GM23338 (cell line): ENCODE data around the gene CARNS1. TPM values are rescaled to one million over a fixed set of nuclear protein-coding genes. Genes with fewer than 3 reads are reported as not detected.

Experiments used
- ATAC-seq: fragments of 200-7000 bp; cut with Tn5 transposase; 3 replicates; pipeline ENCODE4 v1.9.1; 2020
- DNase-seq: peaks from one replicate; pipeline ENCODE4 v3.0.0-alpha.2; 2015; ENCODE audit warnings: low spot score
- H2AFZ ChIP-seq: fragments of 200-600 bp; sonication (generic); 2 replicates; pipeline ENCODE4 v1.8.0; 2016; ENCODE audit warnings: antibody characterized with exemption, mild to moderate bottlenecking, moderate library complexity
- H3F3A ChIP-seq: fragments of 200-600 bp; sonication (generic); replicated peaks from 2 replicates; pipeline ENCODE4 v1.8.0; 2017; ENCODE audit warnings: antibody characterized with exemption, mixed run types, low read depth
- H3K27ac ChIP-seq: fragments of 200-600 bp; sonication (generic); 2 replicates; pipeline ENCODE4 v1.6.1; 2016; ENCODE audit warnings: low read depth
- H3K27me3 ChIP-seq: fragments of 200-600 bp; sonication (generic); 2 replicates; pipeline ENCODE4 v1.8.0; 2016; ENCODE audit warnings: mild to moderate bottlenecking, mixed run types, moderate library complexity; ENCODE audit not compliant: insufficient read depth
- H3K36me3 ChIP-seq: fragments of 200-600 bp; sonication (generic); 2 replicates; pipeline ENCODE4 v1.8.0; 2016; ENCODE audit warnings: mild to moderate bottlenecking; ENCODE audit not compliant: insufficient read depth
- H3K4me1 ChIP-seq: fragments of 200-600 bp; sonication (generic); 2 replicates; pipeline ENCODE4 v1.8.0; 2016; ENCODE audit warnings: mild to moderate bottlenecking, moderate library complexity; ENCODE audit not compliant: insufficient read depth
- H3K4me2 ChIP-seq: fragments of 200-600 bp; sonication (generic); 2 replicates; pipeline ENCODE4 v1.7.1; 2017; ENCODE audit warnings: mixed run types
- H3K4me3 ChIP-seq: fragments of 200-600 bp; sonication (generic); 2 replicates; pipeline ENCODE4 v1.6.1; 2016; ENCODE audit warnings: mixed run types
- H3K79me2 ChIP-seq: fragments of 200-600 bp; sonication (generic); replicated peaks from 2 replicates; pipeline ENCODE4 v1.8.0; 2017; ENCODE audit warnings: mild to moderate bottlenecking; ENCODE audit not compliant: insufficient read depth
- H3K9me2 ChIP-seq: fragments of 200-600 bp; sonication (generic); 2 replicates; pipeline ENCODE4 v1.8.0; 2017; ENCODE audit not compliant: insufficient read depth
- H4K20me1 ChIP-seq: fragments of 200-600 bp; sonication (generic); replicated peaks from 2 replicates; pipeline ENCODE4 v1.8.0; 2017; ENCODE audit warnings: mild to moderate bottlenecking; ENCODE audit not compliant: insufficient read depth
- H3K27ac Mint-ChIP-seq: 2 replicates; pipeline ENCODE4 v1.8.0; 2020; ENCODE audit warnings: inconsistent platforms, mild to moderate bottlenecking, moderate library complexity, mixed read lengths
- H3K27me3 Mint-ChIP-seq: 3 replicates; pipeline ENCODE4 v1.8.0; 2022; ENCODE audit warnings: low read depth, mild to moderate bottlenecking, moderate library complexity, mixed read lengths, inconsistent platforms; ENCODE audit not compliant: insufficient read depth, poor library complexity
- H3K36me3 Mint-ChIP-seq: 3 replicates; pipeline ENCODE4 v1.8.0; 2021; ENCODE audit warnings: low read depth, mild to moderate bottlenecking, inconsistent platforms, moderate library complexity, mixed read lengths
- H3K4me1 Mint-ChIP-seq: 3 replicates; pipeline ENCODE4 v1.8.0; 2020; ENCODE audit warnings: mild to moderate bottlenecking, inconsistent platforms, mixed read lengths
- H3K4me3 Mint-ChIP-seq: 3 replicates; pipeline ENCODE4 v1.8.0; 2021; ENCODE audit warnings: moderate library complexity, mild to moderate bottlenecking, inconsistent platforms, mixed read lengths
- H3K9me3 Mint-ChIP-seq: 3 replicates; pipeline ENCODE4 v1.8.0; 2020; ENCODE audit warnings: moderate library complexity, mild to moderate bottlenecking, inconsistent platforms, mixed read lengths
- CREB1 ChIP-seq: fragments of 250-450 bp; sonication (Bioruptor Pico); IDR thresholded peaks from 2 replicates; pipeline ENCODE4 v1.5.0; 2020; ENCODE audit warnings: low read depth, mild to moderate bottlenecking, moderate library complexity
- EZH2 ChIP-seq: fragments of 200-600 bp; sonication (generic); IDR thresholded peaks from one replicate; pipeline ENCODE4 v1.8.0; 2017; ENCODE audit warnings: antibody characterized with exemption, mild to moderate bottlenecking, low read depth; ENCODE audit not compliant: unreplicated experiment
- JUNB ChIP-seq: IDR thresholded peaks from one replicate; pipeline ENCODE4 v1.6.1; 2016; ENCODE audit warnings: antibody characterized with exemption; ENCODE audit not compliant: unreplicated experiment
- POLR2AphosphoS5 ChIP-seq: IDR thresholded peaks from 2 replicates; pipeline ENCODE4 v1.6.1; 2016; ENCODE audit warnings: antibody characterized with exemption, low read depth
- ZNF114 ChIP-seq: fragments of 250-450 bp; sonication (Bioruptor Pico); IDR thresholded peaks from 2 replicates; pipeline ENCODE4 v1.5.0; 2020; ENCODE audit warnings: mild to moderate bottlenecking, moderate library complexity
- polyA plus RNA-seq: library from polyadenylated mRNA; unstranded; fragments of >200 nt; fragmentation: Nextera tagmentation; extraction: Ambion mirVana; gene quantifications from 2 replicates; pipeline ENCODE4 v1.2.1, GENCODE V29; 2016
- total RNA-seq: library from RNA; depleted of rRNA; stranded (reverse); fragments of >200 nt; shearing (Covaris generic); gene quantifications from 2 replicates; pipeline ENCODE4 v1.2.3, GENCODE V29; 2014
- TF ChIP-seq, protein P1 (sequence below): fragments of 250-450 bp; sonication (Bioruptor Pico); IDR thresholded peaks from 2 replicates; pipeline ENCODE4 v1.5.0; 2020; ENCODE audit warnings: mild to moderate bottlenecking, moderate library complexity

Gene CARNS1
- total and polyA plus RNA-seq, 2 experiments from 2014 or later = 0.52 to 0.76 TPM

DNA sequence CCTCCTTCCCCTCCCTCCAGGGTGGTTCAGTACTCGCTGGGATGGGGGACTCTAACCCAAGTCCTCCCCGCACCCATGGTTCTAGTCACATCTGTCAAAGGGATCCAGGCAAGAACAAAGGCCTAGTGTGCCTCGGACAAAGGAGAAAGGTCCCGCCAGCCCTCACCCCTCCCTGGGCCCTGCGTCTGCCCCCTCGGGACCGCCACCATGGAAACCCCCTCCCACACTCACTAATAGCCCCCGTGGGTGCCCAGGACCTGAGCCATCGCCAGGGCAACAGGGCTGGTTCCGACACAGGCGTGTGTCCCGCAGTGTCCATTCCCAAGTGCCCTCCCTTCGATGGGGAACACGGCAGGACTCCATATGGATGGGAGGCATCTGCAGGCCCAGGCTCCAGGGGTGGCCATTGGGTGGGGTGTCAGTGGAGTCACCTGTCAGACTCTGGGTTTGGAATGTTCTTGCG lies 5.1 kb upstream of the CARNS1 start:
- Mint-ChIP-seq H3K4me1 (peaks cover 21% of the 10 kb centered on the region), H3K4me3 (peak overlapping the region; percentile 37; the same call in 1 of the 3 replicates), H3K9me3 (no peaks in the 10 kb centered on the region), H3K27ac (no peak overlapping the region), H3K27me3 (peaks cover 36% of the 10 kb centered on the region), H3K36me3 (no peaks in the 10 kb centered on the region)
- ATAC-seq (no peak), DNase-seq (no peak)
- H3K27me3 ChIP-seq = peaks cover 11% of the 10 kb centered on the region; the same call in 1 of the 2 replicates
- H3K27ac ChIP-seq = no peak overlapping the region
- H3F3A ChIP-seq = no peaks in the 10 kb centered on the region
- H3K79me2 ChIP-seq = no peaks in the 10 kb centered on the region
- H3K4me1 ChIP-seq = peaks cover 4% of the 10 kb centered on the region; the same call in 1 of the 2 replicates
- H3K4me2 ChIP-seq = no peak overlapping the region
- H2AFZ ChIP-seq = no peak overlapping the region
- TF ChIP-seq CREB1 (CRISPR knock-in tag) (no peak), POLR2AphosphoS5 (no peak; the same call in 1 of the 2 replicates), EZH2 (no peak), JUNB (no peak), ZNF114 (no peak)
- TF ChIP-seq, protein P1, sequence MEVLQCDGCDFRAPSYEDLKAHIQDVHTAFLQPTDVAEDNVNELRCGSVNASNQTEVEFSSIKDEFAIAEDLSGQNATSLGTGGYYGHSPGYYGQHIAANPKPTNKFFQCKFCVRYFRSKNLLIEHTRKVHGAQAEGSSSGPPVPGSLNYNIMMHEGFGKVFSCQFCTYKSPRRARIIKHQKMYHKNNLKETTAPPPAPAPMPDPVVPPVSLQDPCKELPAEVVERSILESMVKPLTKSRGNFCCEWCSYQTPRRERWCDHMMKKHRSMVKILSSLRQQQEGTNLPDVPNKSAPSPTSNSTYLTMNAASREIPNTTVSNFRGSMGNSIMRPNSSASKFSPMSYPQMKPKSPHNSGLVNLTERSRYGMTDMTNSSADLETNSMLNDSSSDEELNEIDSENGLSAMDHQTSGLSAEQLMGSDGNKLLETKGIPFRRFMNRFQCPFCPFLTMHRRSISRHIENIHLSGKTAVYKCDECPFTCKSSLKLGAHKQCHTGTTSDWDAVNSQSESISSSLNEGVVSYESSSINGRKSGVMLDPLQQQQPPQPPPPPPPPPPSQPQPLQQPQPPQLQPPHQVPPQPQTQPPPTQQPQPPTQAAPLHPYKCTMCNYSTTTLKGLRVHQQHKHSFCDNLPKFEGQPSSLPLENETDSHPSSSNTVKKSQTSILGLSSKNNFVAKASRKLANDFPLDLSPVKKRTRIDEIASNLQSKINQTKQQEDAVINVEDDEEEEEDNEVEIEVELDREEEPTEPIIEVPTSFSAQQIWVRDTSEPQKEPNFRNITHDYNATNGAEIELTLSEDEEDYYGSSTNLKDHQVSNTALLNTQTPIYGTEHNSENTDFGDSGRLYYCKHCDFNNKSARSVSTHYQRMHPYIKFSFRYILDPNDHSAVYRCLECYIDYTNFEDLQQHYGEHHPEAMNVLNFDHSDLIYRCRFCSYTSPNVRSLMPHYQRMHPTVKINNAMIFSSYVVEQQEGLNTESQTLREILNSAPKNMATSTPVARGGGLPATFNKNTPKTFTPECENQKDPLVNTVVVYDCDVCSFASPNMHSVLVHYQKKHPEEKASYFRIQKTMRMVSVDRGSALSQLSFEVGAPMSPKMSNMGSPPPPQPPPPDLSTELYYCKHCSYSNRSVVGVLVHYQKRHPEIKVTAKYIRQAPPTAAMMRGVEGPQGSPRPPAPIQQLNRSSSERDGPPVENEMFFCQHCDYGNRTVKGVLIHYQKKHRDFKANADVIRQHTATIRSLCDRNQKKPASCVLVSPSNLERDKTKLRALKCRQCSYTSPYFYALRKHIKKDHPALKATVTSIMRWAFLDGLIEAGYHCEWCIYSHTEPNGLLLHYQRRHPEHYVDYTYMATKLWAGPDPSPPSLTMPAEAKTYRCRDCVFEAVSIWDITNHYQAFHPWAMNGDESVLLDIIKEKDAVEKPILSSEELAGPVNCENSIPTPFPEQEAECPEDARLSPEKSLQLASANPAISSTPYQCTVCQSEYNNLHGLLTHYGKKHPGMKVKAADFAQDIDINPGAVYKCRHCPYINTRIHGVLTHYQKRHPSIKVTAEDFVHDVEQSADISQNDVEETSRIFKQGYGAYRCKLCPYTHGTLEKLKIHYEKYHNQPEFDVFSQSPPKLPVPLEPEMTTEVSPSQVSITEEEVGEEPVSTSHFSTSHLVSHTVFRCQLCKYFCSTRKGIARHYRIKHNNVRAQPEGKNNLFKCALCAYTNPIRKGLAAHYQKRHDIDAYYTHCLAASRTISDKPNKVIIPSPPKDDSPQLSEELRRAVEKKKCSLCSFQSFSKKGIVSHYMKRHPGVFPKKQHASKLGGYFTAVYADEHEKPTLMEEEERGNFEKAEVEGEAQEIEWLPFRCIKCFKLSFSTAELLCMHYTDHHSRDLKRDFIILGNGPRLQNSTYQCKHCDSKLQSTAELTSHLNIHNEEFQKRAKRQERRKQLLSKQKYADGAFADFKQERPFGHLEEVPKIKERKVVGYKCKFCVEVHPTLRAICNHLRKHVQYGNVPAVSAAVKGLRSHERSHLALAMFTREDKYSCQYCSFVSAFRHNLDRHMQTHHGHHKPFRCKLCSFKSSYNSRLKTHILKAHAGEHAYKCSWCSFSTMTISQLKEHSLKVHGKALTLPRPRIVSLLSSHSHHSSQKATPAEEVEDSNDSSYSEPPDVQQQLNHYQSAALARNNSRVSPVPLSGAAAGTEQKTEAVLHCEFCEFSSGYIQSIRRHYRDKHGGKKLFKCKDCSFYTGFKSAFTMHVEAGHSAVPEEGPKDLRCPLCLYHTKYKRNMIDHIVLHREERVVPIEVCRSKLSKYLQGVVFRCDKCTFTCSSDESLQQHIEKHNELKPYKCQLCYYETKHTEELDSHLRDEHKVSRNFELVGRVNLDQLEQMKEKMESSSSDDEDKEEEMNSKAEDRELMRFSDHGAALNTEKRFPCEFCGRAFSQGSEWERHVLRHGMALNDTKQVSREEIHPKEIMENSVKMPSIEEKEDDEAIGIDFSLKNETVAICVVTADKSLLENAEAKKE = no peak
- H3K36me3 ChIP-seq = no peaks in the 10 kb centered on the region
- H4K20me1 ChIP-seq = no peaks in the 10 kb centered on the region
- no peaks in the 10 kb centered on the region for H3K9me2 ChIP-seq
- H3K4me3 ChIP-seq = no peak overlapping the region
